GM23248 (cell line): ENCODE results near the gene ACVR2B. TPM values are rescaled to one million over a fixed set of nuclear protein-coding genes. Genes with fewer than 3 reads are reported as not detected.

Experiments used
- DNase-seq: peaks from one replicate; pipeline ENCODE4 v3.0.0-alpha.2; 2015
- H2AFZ ChIP-seq: fragments of 200-600 bp; sonication (generic); 2 replicates; pipeline ENCODE4 v1.6.1; 2016; ENCODE audit warnings: antibody characterized with exemption
- H3F3A ChIP-seq: fragments of 200-600 bp; sonication (generic); 2 replicates; pipeline ENCODE4 v1.6.1; 2016; ENCODE audit warnings: mild to moderate bottlenecking, antibody characterized with exemption, mixed run types; ENCODE audit not compliant: insufficient read depth
- H3K27ac ChIP-seq: fragments of 200-600 bp; sonication (generic); 2 replicates; pipeline ENCODE4 v1.5.1; 2016; ENCODE audit warnings: mild to moderate bottlenecking
- H3K27me3 ChIP-seq: fragments of 200-600 bp; sonication (generic); replicated peaks from 2 replicates; pipeline ENCODE4 v1.6.1; 2016; ENCODE audit warnings: mild to moderate bottlenecking; ENCODE audit not compliant: insufficient read depth
- H3K36me3 ChIP-seq: fragments of 200-600 bp; sonication (generic); 2 replicates; pipeline ENCODE4 v1.6.1; 2016; ENCODE audit warnings: low read depth, mild to moderate bottlenecking
- H3K4me1 ChIP-seq: fragments of 200-600 bp; sonication (generic); 2 replicates; pipeline ENCODE4 v1.6.1; 2016; ENCODE audit warnings: mild to moderate bottlenecking; ENCODE audit not compliant: insufficient read depth
- H3K4me2 ChIP-seq: fragments of 200-600 bp; sonication (generic); one replicate; pipeline ENCODE4 v1.6.1; 2016; ENCODE audit warnings: mild to moderate bottlenecking; ENCODE audit not compliant: unreplicated experiment
- H3K4me3 ChIP-seq: fragments of 200-600 bp; sonication (generic); 2 replicates; pipeline ENCODE4 v1.5.1; 2016; ENCODE audit warnings: mild to moderate bottlenecking
- H3K79me2 ChIP-seq: fragments of 200-600 bp; sonication (generic); 2 replicates; pipeline ENCODE4 v1.6.1; 2016; ENCODE audit warnings: mild to moderate bottlenecking; ENCODE audit not compliant: insufficient read depth
- H3K9ac ChIP-seq: fragments of 200-600 bp; sonication (generic); 2 replicates; pipeline ENCODE4 v1.6.1; 2016; ENCODE audit warnings: mild to moderate bottlenecking
- H3K9me2 ChIP-seq: fragments of 200-600 bp; sonication (generic); 2 replicates; pipeline ENCODE4 v1.6.1; 2016; ENCODE audit warnings: mixed run types, mild to moderate bottlenecking, moderate library complexity; ENCODE audit not compliant: insufficient read depth
- H3K9me3 ChIP-seq: fragments of 200-600 bp; sonication (generic); one replicate; pipeline ENCODE4 v1.6.1; 2017; ENCODE audit warnings: low read depth
- H4K20me1 ChIP-seq: fragments of 200-600 bp; sonication (generic); 2 replicates; pipeline ENCODE4 v1.6.0; 2016; ENCODE audit not compliant: insufficient read depth
- EZH2 ChIP-seq: fragments of 200-600 bp; sonication (generic); IDR thresholded peaks from 2 replicates; pipeline ENCODE4 v1.6.1; 2018; ENCODE audit warnings: antibody characterized with exemption, mild to moderate bottlenecking; ENCODE audit not compliant: insufficient read depth, poor library complexity, severe bottlenecking
- EZH2phosphoT487 ChIP-seq: fragments of 200-600 bp; sonication (generic); IDR thresholded peaks from 2 replicates; pipeline ENCODE4 v1.6.1; 2018; ENCODE audit warnings: antibody characterized with exemption, moderate library complexity, mild to moderate bottlenecking, low read depth; ENCODE audit not compliant: insufficient read depth
- WGBS, 2 experiments: methylation state at CpG; one replicate each; pipeline ENCODE4 v1.1.6; 2015 to 2017; ENCODE audit warnings: low lambda C conversion rate in 2 of 2, low coverage in 1 of 2; ENCODE audit errors: missing lambda C conversion rate in 2 of 2; 5-methylcytosine and 5-hydroxymethylcytosine counted together
- in situ Hi-C: fragments of 300-500 bp; cut with MboI; formaldehyde crosslinking; loops from 2 replicates; pipeline ENCODE4 v1.15.0; 2020
- polyA plus RNA-seq: library from polyadenylated mRNA; unstranded; fragments of >200 nt; fragmentation: Nextera tagmentation; extraction: Ambion mirVana; gene quantifications from 2 replicates; pipeline ENCODE4 v1.2.1, GENCODE V29; 2016
- total RNA-seq: library from RNA; depleted of rRNA; stranded (reverse); fragments of >200 nt; shearing (Covaris generic); gene quantifications from 2 replicates; pipeline ENCODE4 v1.2.3, GENCODE V29; 2014

The ACVR2B gene
- total and polyA plus RNA-seq, 2 experiments from 2014 or later, result 0.16 to 0.76 TPM

DNA sequence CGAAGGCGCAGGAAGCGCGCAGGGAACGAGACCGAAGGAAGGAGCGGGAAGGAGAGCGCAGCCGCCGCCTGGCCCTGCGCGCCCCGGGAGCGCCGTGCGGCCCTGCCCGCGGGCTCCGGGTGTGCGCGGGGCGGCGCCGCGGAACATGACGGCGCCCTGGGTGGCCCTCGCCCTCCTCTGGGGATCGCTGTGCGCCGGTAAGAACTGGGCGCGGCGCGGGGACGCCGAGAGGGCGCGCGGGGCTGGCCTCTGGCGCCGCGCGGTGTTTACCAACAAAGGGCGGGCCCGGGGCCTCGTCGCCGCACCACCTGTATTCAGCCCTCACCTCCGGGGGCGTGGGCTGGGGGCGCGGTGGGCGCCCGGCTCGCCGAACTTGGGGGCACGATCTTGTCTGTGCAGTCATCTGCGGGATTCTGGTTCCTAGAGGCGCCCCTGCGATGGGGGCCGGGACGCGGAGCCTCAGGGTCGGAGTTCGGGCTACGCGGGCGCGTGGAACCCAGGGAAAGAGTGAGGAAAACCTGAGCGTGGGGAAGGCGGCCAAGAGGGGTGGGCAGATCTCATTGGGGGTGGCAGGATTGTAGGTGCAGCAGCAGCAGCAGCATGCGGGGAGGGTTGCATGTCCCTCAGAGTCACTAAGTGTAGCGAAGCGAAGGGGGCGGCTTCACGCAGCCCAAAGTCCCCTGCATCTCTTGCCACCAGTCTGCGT lies 641 bp downstream of the ACVR2B start:
- Histone ChIP-seq H4K20me1 (no peaks in the 10 kb centered on the region), H2AFZ (peak overlapping the region; percentile 88), H3K79me2 (no peaks in the 10 kb centered on the region), H3K9me2 (no peaks in the 10 kb centered on the region), H3K27me3 (no peaks in the 10 kb centered on the region), H3K9ac (peak overlapping the region; percentile 80), H3K4me3 (peak overlapping the region; percentile 79), H3K27ac (no peak overlapping the region), H3K9me3 (no peaks in the 10 kb centered on the region), H3K36me3 (no peaks in the 10 kb centered on the region), H3K4me2 (peak overlapping the region; percentile 85), H3K4me1 (no peaks in the 10 kb centered on the region), H3F3A (peaks cover 4% of the 10 kb centered on the region; the same call in 1 of the 2 replicates)
- TF ChIP-seq EZH2phosphoT487, result no peak
- TF ChIP-seq EZH2, result no peak
- 1 to 3% methylated on average over 40 to 54 of the region's 78 CpGs for WGBS, 2 experiments
- DNase-seq, result peak; percentile 65
- in situ Hi-C loops, result no loop called here

DNA sequence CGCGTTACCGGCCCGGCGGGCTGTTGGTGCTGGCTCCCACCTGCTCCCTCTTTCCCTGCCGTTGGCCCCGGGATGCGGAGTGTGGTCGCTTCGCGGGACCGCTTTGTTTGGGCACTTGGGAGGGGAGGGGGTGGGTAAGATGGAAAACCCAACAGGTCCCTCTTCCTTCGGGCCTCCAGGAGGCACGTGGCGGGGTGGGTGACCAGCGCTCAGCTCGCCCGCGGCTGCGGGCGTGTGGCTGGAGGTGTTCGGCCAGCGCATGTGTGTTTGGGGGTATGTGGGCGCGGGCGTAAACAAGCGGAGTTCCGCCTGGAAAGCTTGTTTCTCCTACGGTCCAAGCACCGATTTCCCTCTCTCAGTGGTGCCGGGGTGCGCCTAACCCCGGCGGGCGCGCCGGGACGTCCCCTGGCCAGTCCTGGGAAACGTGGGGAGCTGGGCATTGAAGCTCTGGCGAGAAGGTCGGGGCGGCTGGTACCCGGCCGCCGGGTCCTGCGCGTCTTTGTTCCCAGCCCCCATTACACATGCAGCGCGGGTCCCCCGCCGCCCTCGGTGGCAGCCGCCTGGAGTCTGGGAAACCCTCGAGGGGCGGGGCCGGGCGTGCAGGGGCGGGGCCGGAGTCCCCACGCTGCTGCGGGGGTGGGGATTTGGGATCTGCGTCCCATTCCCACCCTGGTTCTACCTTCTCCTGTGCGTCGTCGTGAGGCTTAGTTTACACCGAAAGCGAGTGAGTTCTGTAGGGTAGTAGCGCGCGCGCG lies 1.4 kb downstream of the ACVR2B start:
- Histone ChIP-seq H3K27ac (no peak overlapping the region), H3F3A (peaks cover 4% of the 10 kb centered on the region; the same call in 1 of the 2 replicates), H3K9me2 (no peaks in the 10 kb centered on the region), H3K27me3 (no peaks in the 10 kb centered on the region), H2AFZ (peak overlapping the region; percentile 88), H3K4me2 (peak overlapping the region; percentile 85), H3K36me3 (no peaks in the 10 kb centered on the region), H3K4me3 (peak overlapping the region; percentile 79), H3K9me3 (no peaks in the 10 kb centered on the region), H3K4me1 (no peaks in the 10 kb centered on the region), H3K9ac (peak overlapping the region; percentile 80), H4K20me1 (no peaks in the 10 kb centered on the region), H3K79me2 (no peaks in the 10 kb centered on the region)
- in situ Hi-C loops, result no loop called here
- 1 to 4% methylated on average over 46 to 72 of the region's 72 CpGs for WGBS, 2 experiments
- TF ChIP-seq EZH2phosphoT487 (no peak), EZH2 (no peak)
- DNase-seq, result peak; percentile 57

GRCh38 chr3:38455639-38456430 lies 2.1 kb downstream of the ACVR2B start:
- Histone ChIP-seq H3F3A (peaks cover 4% of the 10 kb centered on the region; the same call in 1 of the 2 replicates), H3K79me2 (no peaks in the 10 kb centered on the region), H3K4me2 (peak overlapping the region; percentile 85), H4K20me1 (no peaks in the 10 kb centered on the region), H3K9ac (peak overlapping the region; percentile 80; the same call in 1 of the 2 replicates), H3K4me1 (no peaks in the 10 kb centered on the region), H2AFZ (peak overlapping the region; percentile 88), H3K4me3 (peak overlapping the region; percentile 79), H3K9me2 (no peaks in the 10 kb centered on the region), H3K9me3 (no peaks in the 10 kb centered on the region), H3K36me3 (no peaks in the 10 kb centered on the region), H3K27me3 (no peaks in the 10 kb centered on the region), H3K27ac (no peak overlapping the region)
- DNase-seq, result no peak
- 21% methylated on average over 15 of the region's 15 CpGs for WGBS, 2 experiments
- in situ Hi-C loops, result no loop called here
- TF ChIP-seq EZH2 (no peak), EZH2phosphoT487 (no peak)
